Measurements from ENCODE around the gene LRRC30.

The LRRC30 gene

GRCh38 chr18:7255054-7255453 lies 24.2 kb downstream of the LRRC30 start:
- no peaks in the 10 kb centered on the region for H3K36me3 ChIP-seq (ENCODE audit: insufficient read depth, low read length)
- no peak overlapping the region for H3K4me2 ChIP-seq (ENCODE audit: low read length)
- no peaks in the 10 kb centered on the region for H3F3A ChIP-seq (ENCODE audit: insufficient read depth, low read length)
- H3K9me2 ChIP-seq (ENCODE audit: low read depth, low read length): no peaks in the 10 kb centered on the region
- no peaks in the 10 kb centered on the region for H3K4me1 ChIP-seq (ENCODE audit: insufficient read depth, low read length, severe bottlenecking)
- no peak overlapping the region for H3K9ac ChIP-seq (ENCODE audit: low read length)
- no peak for TF ChIP-seq CTCF (IDR thresholded peaks at IDR 0.05; ENCODE audit: low read length)
- TF ChIP-seq EZH2 (IDR thresholded peaks at IDR 0.05; ENCODE audit: borderline replicate concordance, low read length): no peak
- H4K20me1 ChIP-seq (ENCODE audit: insufficient read depth, low read length): no peaks in the 10 kb centered on the region
- no peaks in the 10 kb centered on the region; the same call in 1 of the 2 replicates for H3K27me3 ChIP-seq (ENCODE audit: insufficient read depth, low read length)
- H3K9me3 ChIP-seq (ENCODE audit: low read length): no peaks in the 10 kb centered on the region
- H2AFZ ChIP-seq (ENCODE audit: low read length): no peak overlapping the region
- no peak overlapping the region for H3K4me3 ChIP-seq (ENCODE audit: low read depth, low read length, poor library complexity, severe bottlenecking)
- no peak overlapping the region for H3K27ac ChIP-seq (ENCODE audit: low read depth, low read length, poor library complexity, severe bottlenecking)
- H3K79me2 ChIP-seq (ENCODE audit: insufficient read depth, low read length): no peaks in the 10 kb centered on the region

- Histone ChIP-seq H3K9me2 (ENCODE audit: low read depth, low read length) (no peaks in the 10 kb centered on the region), H3K27me3 (ENCODE audit: insufficient read depth, low read length) (no peaks in the 10 kb centered on the region; the same call in 1 of the 2 replicates), H3K4me2 (ENCODE audit: low read length) (no peak overlapping the region), H3K36me3 (ENCODE audit: insufficient read depth, low read length) (no peaks in the 10 kb centered on the region), H3K27ac (ENCODE audit: low read depth, low read length, poor library complexity, severe bottlenecking) (no peak overlapping the region), H4K20me1 (ENCODE audit: insufficient read depth, low read length) (no peaks in the 10 kb centered on the region), H3K79me2 (ENCODE audit: insufficient read depth, low read length) (no peaks in the 10 kb centered on the region), H3K9ac (ENCODE audit: low read length) (no peak overlapping the region), H3K4me1 (ENCODE audit: insufficient read depth, low read length, severe bottlenecking) (no peaks in the 10 kb centered on the region), H2AFZ (ENCODE audit: low read length) (no peak overlapping the region), H3F3A (ENCODE audit: insufficient read depth, low read length) (no peaks in the 10 kb centered on the region), H3K9me3 (ENCODE audit: low read length) (no peaks in the 10 kb centered on the region), H3K4me3 (ENCODE audit: low read depth, low read length, poor library complexity, severe bottlenecking) (no peak overlapping the region)
- TF ChIP-seq EZH2 (IDR thresholded peaks at IDR 0.05; ENCODE audit: borderline replicate concordance, low read length) (no peak), CTCF (IDR thresholded peaks at IDR 0.05; ENCODE audit: low read length) (no peak)
Measured at GRCh38 chr18:7255643-7256042, 24.8 kb downstream of the LRRC30 start.

- no peak overlapping the region for H3K9ac ChIP-seq (ENCODE audit: low read length)
- no peaks in the 10 kb centered on the region for H3K79me2 ChIP-seq (ENCODE audit: insufficient read depth, low read length)
- no peaks in the 10 kb centered on the region for H3K4me1 ChIP-seq (ENCODE audit: insufficient read depth, low read length, severe bottlenecking)
- TF ChIP-seq CTCF (IDR thresholded peaks at IDR 0.05; ENCODE audit: low read length) (no peak), EZH2 (IDR thresholded peaks at IDR 0.05; ENCODE audit: borderline replicate concordance, low read length) (no peak)
- H3F3A ChIP-seq (ENCODE audit: insufficient read depth, low read length): no peaks in the 10 kb centered on the region
- no peak overlapping the region for H2AFZ ChIP-seq (ENCODE audit: low read length)
- no peak overlapping the region for H3K4me3 ChIP-seq (ENCODE audit: low read depth, low read length, poor library complexity, severe bottlenecking)
- no peaks in the 10 kb centered on the region for H3K9me3 ChIP-seq (ENCODE audit: low read length)
- no peak overlapping the region for H3K4me2 ChIP-seq (ENCODE audit: low read length)
- H4K20me1 ChIP-seq (ENCODE audit: insufficient read depth, low read length): no peaks in the 10 kb centered on the region
- H3K27ac ChIP-seq (ENCODE audit: low read depth, low read length, poor library complexity, severe bottlenecking): no peak overlapping the region
- H3K27me3 ChIP-seq (ENCODE audit: insufficient read depth, low read length): no peaks in the 10 kb centered on the region; the same call in 1 of the 2 replicates
- H3K36me3 ChIP-seq (ENCODE audit: insufficient read depth, low read length): no peaks in the 10 kb centered on the region
- H3K9me2 ChIP-seq (ENCODE audit: low read depth, low read length): no peaks in the 10 kb centered on the region
Measured at GRCh38 chr18:7256618-7257425, 25.9 kb downstream of the LRRC30 start.

Data from OCI-LY1 (cell line).